Keratinocyte (primary cell): ENCODE data around the gene RPL39. TPM values are rescaled to one million over a fixed set of nuclear protein-coding genes. Genes with fewer than 3 reads are reported as not detected.

ENCODE experiments used
- DNase-seq: peaks from one replicate; pipeline ENCODE4 v3.0.0-alpha.2; 2011; ENCODE audit warnings: low read depth, missing footprints, low spot score
- FAIRE-seq: peaks from 2 replicates; lab custom pipeline; 2011; peaks lifted over from hg19 to GRCh38; lab: Jason Lieb, UNC
- H2AFZ ChIP-seq: 2 replicates; pipeline ENCODE4 v1.6.0; 2012; ENCODE audit warnings: low read length, control low read depth, inconsistent platforms; ENCODE audit not compliant: control insufficient read depth
- H3K27ac ChIP-seq: 2 replicates; pipeline ENCODE4 v1.5.1; 2011; ENCODE audit warnings: low read length; ENCODE audit not compliant: control insufficient read depth, insufficient read depth
- H3K27me3 ChIP-seq: 3 replicates; pipeline ENCODE4 v1.6.0; 2011; ENCODE audit warnings: low read length; ENCODE audit not compliant: control insufficient read depth, insufficient read depth; ENCODE audit errors: extremely low read depth
- H3K36me3 ChIP-seq, 2 experiments: 2 replicates in 1 of 2; 3 replicates in 1 of 2; pipeline ENCODE4 v1.5.1; 2011; ENCODE audit warnings: low read length in 2 of 2, mild to moderate bottlenecking in 1 of 2; ENCODE audit not compliant: control insufficient read depth in 2 of 2, insufficient read depth in 2 of 2; ENCODE audit errors: extremely low read depth in 1 of 2
- H3K4me1 ChIP-seq: 3 replicates; pipeline ENCODE4 v1.5.1; 2011; ENCODE audit warnings: low read length; ENCODE audit not compliant: control insufficient read depth, insufficient read depth; ENCODE audit errors: extremely low read depth
- H3K4me2 ChIP-seq: 3 replicates; pipeline ENCODE4 v1.6.0; 2011; ENCODE audit warnings: low read depth, low read length; ENCODE audit not compliant: control insufficient read depth, insufficient read depth; ENCODE audit errors: extremely low read depth
- H3K4me3 ChIP-seq, 3 experiments: fragments of 200-600 bp in 1 of 3; sonication (generic) in 1 of 3; 2 replicates in 2 of 3; 3 replicates in 1 of 3; pipeline ENCODE4 v1.5.1; 2011 to 2016; ENCODE audit warnings: low read length in 3 of 3, mild to moderate bottlenecking in 3 of 3, control low read depth in 2 of 3, inconsistent platforms in 1 of 3, low read depth in 1 of 3, mixed read lengths in 1 of 3, mixed run types in 1 of 3, moderate library complexity in 1 of 3; ENCODE audit not compliant: control insufficient read depth in 2 of 3, insufficient read depth in 2 of 3; ENCODE audit errors: extremely low read depth in 1 of 3
- H3K79me2 ChIP-seq: 2 replicates; pipeline ENCODE4 v1.6.0; 2012; ENCODE audit warnings: low read length; ENCODE audit not compliant: control insufficient read depth, insufficient read depth
- H3K9ac ChIP-seq: 3 replicates; pipeline ENCODE4 v1.6.0; 2011; ENCODE audit warnings: low read length; ENCODE audit not compliant: control insufficient read depth, insufficient read depth; ENCODE audit errors: extremely low read depth
- H3K9me1 ChIP-seq: 3 replicates; pipeline ENCODE4 v1.6.0; 2011; ENCODE audit warnings: low read length; ENCODE audit not compliant: control insufficient read depth, insufficient read depth; ENCODE audit errors: extremely low read depth
- H3K9me3 ChIP-seq: 2 replicates; pipeline ENCODE4 v1.5.1; 2012; ENCODE audit warnings: low read depth, low read length; ENCODE audit not compliant: control insufficient read depth
- H4K20me1 ChIP-seq: 3 replicates; pipeline ENCODE4 v1.6.0; 2011; ENCODE audit warnings: low read length; ENCODE audit not compliant: control insufficient read depth, insufficient read depth; ENCODE audit errors: extremely low read depth
- CTCF ChIP-seq, 3 experiments: IDR thresholded peaks in 1 of 3; conservative IDR thresholded peaks in 1 of 3; optimal IDR thresholded peaks in 1 of 3; 2 replicates in 2 of 3; 3 replicates in 1 of 3; pipeline versions ENCODE3 to v1.5.1; 2011; ENCODE audit warnings: low read length in 3 of 3, mild to moderate bottlenecking in 3 of 3, moderate library complexity in 2 of 3, control low read depth in 1 of 3, inconsistent platforms in 1 of 3; ENCODE audit not compliant: insufficient read depth in 2 of 3; ENCODE audit errors: extremely low read depth in 1 of 3
- EZH2 ChIP-seq: IDR thresholded peaks from one replicate; pipeline ENCODE4 v1.6.1; 2012; ENCODE audit warnings: inconsistent platforms, mild to moderate bottlenecking, low read length, moderate library complexity
- dilution Hi-C: fragments of 300-500 bp; cut with MboI; formaldehyde crosslinking; loops from one replicate; pipeline ENCODE4 v1.7.0; 2020; ENCODE audit warnings: low sequenced_read_pairs; ENCODE audit not compliant: extremely low pct_ligation_motif_present
- polyA plus RNA-seq, 5 experiments: library from polyadenylated mRNA; depleted of rRNA in 3 of 5; stranded (reverse) in 3 of 5; stranded (forward) in 1 of 5; unstranded in 1 of 5; fragments of >200 nt; gene quantifications; 1 replicate in 1 of 5; 2 replicates in 3 of 5; 3 replicates in 1 of 5; pipeline versions ENCODE4 v1.2.1 to v1.2.3, GENCODE V29; 2011 to 2012; ENCODE audit warnings: missing spikeins in 2 of 5, low read depth in 1 of 5, low replicate concordance in 1 of 5

Gene RPL39
- polyA plus RNA-seq, 1 donor (not counting 4 experiments of a cell fraction or from before 2014, with no cell fraction given), result 2,842 TPM

- Histone ChIP-seq H3K27me3 (no peaks in the 10 kb centered on the region), H3K27ac (no peak overlapping the region), H3K4me3 (no peak overlapping the region), H3K4me2 (no peak overlapping the region), H4K20me1 (no peaks in the 10 kb centered on the region), H3K9ac (no peak overlapping the region), H3K9me1 (no peaks in the 10 kb centered on the region), H3K36me3 (no peaks in the 10 kb centered on the region), H3K79me2 (no peaks in the 10 kb centered on the region), H3K9me3 (no peaks in the 10 kb centered on the region), H2AFZ (no peak overlapping the region), H3K4me1 (no peaks in the 10 kb centered on the region)
- FAIRE-seq (no peak), DNase-seq (no peak)
- dilution Hi-C loops, result loop anchor here (10.0 kb wide), 1 partner anchor 62 kb away; the partner anchor contains the start of gene SOWAHD
- no peak for TF ChIP-seq CTCF (optimal IDR thresholded peaks at IDR 0.05 in 1 of 3, IDR thresholded peaks at IDR 0.05 in 1 of 3, conservative IDR thresholded peaks at IDR 0.05 in 1 of 3; ENCODE audit: extremely low read depth in 1 of 3, insufficient read depth in 2 of 3, low read length in 3 of 3)
- no peak for TF ChIP-seq EZH2
These were observed 25.8 kb upstream of the RPL39 start for GRCh38 chrX:119817130-119817690.

GRCh38 chrX:119816300-119816699 is 24.9 kb upstream of the RPL39 start:
- no peak for FAIRE-seq
- no peaks in the 10 kb centered on the region for H4K20me1 ChIP-seq
- H3K27ac ChIP-seq, result no peak overlapping the region
- no peak overlapping the region for H3K9ac ChIP-seq
- no peaks in the 10 kb centered on the region for H3K36me3 ChIP-seq
- no peaks in the 10 kb centered on the region for H3K9me3 ChIP-seq
- H3K4me1 ChIP-seq, result no peaks in the 10 kb centered on the region
- TF ChIP-seq EZH2, result no peak
- TF ChIP-seq CTCF (optimal IDR thresholded peaks at IDR 0.05 in 1 of 3, IDR thresholded peaks at IDR 0.05 in 1 of 3, conservative IDR thresholded peaks at IDR 0.05 in 1 of 3; ENCODE audit: extremely low read depth in 1 of 3, insufficient read depth in 2 of 3, low read length in 3 of 3), result no peak
- H3K4me2 ChIP-seq, result no peak overlapping the region
- no peaks in the 10 kb centered on the region for H3K9me1 ChIP-seq
- dilution Hi-C loops, result loop anchor here (10.0 kb wide), 1 partner anchor 61 kb away; the partner anchor contains the start of gene SOWAHD
- H2AFZ ChIP-seq, result no peak overlapping the region
- H3K4me3 ChIP-seq, result no peak overlapping the region
- no peaks in the 10 kb centered on the region for H3K79me2 ChIP-seq
- H3K27me3 ChIP-seq, result no peaks in the 10 kb centered on the region
- no peak for DNase-seq
